SK-N-MC (cell line): ENCODE results near the gene UBTD1.

Experiments used
- DNase-seq: peaks from one replicate; pipeline ENCODE4 v3.0.0-alpha.2; 2011; ENCODE audit warnings: low read depth, low spot score
- H3K27ac ChIP-seq: fragments of 200-600 bp; sonication (generic); 2 replicates; pipeline ENCODE4 v1.5.1; 2016; ENCODE audit warnings: mixed run types
- H3K36me3 ChIP-seq: fragments of 200-600 bp; sonication (generic); 2 replicates; pipeline ENCODE4 v1.6.1; 2017; ENCODE audit warnings: antibody characterized with exemption, low read length, mixed read lengths; ENCODE audit not compliant: insufficient read depth
- H3K4me3 ChIP-seq: fragments of 200-600 bp; sonication (generic); 2 replicates; pipeline ENCODE4 v1.5.1; 2016
- H3K9ac ChIP-seq: fragments of 200-600 bp; sonication (generic); 2 replicates; pipeline ENCODE4 v1.8.0; 2017; ENCODE audit warnings: mixed run types, mixed read lengths; ENCODE audit not compliant: insufficient read length
- H3K9me3 ChIP-seq: fragments of 200-600 bp; sonication (generic); 2 replicates; pipeline ENCODE4 v1.6.1; 2017; ENCODE audit warnings: low read depth, mild to moderate bottlenecking, antibody characterized with exemption, low read length, moderate library complexity, mixed read lengths
- EZH2 ChIP-seq: fragments of 200-600 bp; sonication (generic); IDR thresholded peaks from one replicate; pipeline ENCODE4 v1.6.1; 2017; ENCODE audit warnings: antibody characterized with exemption
- FOXP2 ChIP-seq: optimal IDR thresholded peaks from 2 replicates; pipeline ENCODE3; 2011; ENCODE audit warnings: mild to moderate bottlenecking, moderate library complexity; ENCODE audit not compliant: insufficient read depth; ENCODE audit errors: extremely low read length, control extremely low read depth
- POLR2AphosphoS5 ChIP-seq: IDR thresholded peaks from 2 replicates; pipeline ENCODE4 v1.6.1; 2012; ENCODE audit warnings: mild to moderate bottlenecking, low read depth, low read length, borderline replicate concordance

UBTD1 gene

GRCh38 chr10:97543025-97543546 is 44.4 kb downstream of the UBTD1 start:
- DNase-seq: no peak
- H3K4me3 ChIP-seq: no peak overlapping the region
- TF ChIP-seq POLR2AphosphoS5 (no peak), EZH2 (no peak), FOXP2 (no peak)
- H3K9me3 ChIP-seq: no peaks in the 10 kb centered on the region
- no peak overlapping the region for H3K9ac ChIP-seq
- H3K36me3 ChIP-seq: no peaks in the 10 kb centered on the region
- H3K27ac ChIP-seq: no peak overlapping the region

- no peak for DNase-seq
- H3K27ac ChIP-seq: no peak overlapping the region
- no peaks in the 10 kb centered on the region for H3K9me3 ChIP-seq
- TF ChIP-seq FOXP2 (no peak), POLR2AphosphoS5 (no peak), EZH2 (no peak)
- H3K9ac ChIP-seq: no peak overlapping the region
- no peak overlapping the region for H3K4me3 ChIP-seq
- H3K36me3 ChIP-seq: no peaks in the 10 kb centered on the region
Measured at GRCh38 chr10:97546456-97547270, 47.9 kb downstream of the UBTD1 start.

GRCh38 chr10:97547271-97547600 is 48.5 kb downstream of the UBTD1 start:
- no peak for TF ChIP-seq EZH2
- no peak for TF ChIP-seq POLR2AphosphoS5
- TF ChIP-seq FOXP2: no peak
- no peak for DNase-seq
- no peak overlapping the region for H3K27ac ChIP-seq
- H3K4me3 ChIP-seq: no peak overlapping the region
- H3K36me3 ChIP-seq: no peaks in the 10 kb centered on the region
- H3K9ac ChIP-seq: no peak overlapping the region
- H3K9me3 ChIP-seq: no peaks in the 10 kb centered on the region

- no peaks in the 10 kb centered on the region for H3K9me3 ChIP-seq
- H3K27ac ChIP-seq: no peak overlapping the region
- no peak overlapping the region for H3K9ac ChIP-seq
- H3K36me3 ChIP-seq: no peaks in the 10 kb centered on the region
- no peak overlapping the region for H3K4me3 ChIP-seq
- TF ChIP-seq FOXP2 (no peak), POLR2AphosphoS5 (no peak), EZH2 (no peak)
- no peak for DNase-seq
Measured at GRCh38 chr10:97547962-97548361, 49.2 kb downstream of the UBTD1 start.

GRCh38 chr10:97548828-97549455 is 50.2 kb downstream of the UBTD1 start:
- H3K36me3 ChIP-seq: no peaks in the 10 kb centered on the region
- DNase-seq: no peak
- no peak overlapping the region for H3K9ac ChIP-seq
- H3K27ac ChIP-seq: no peak overlapping the region
- H3K9me3 ChIP-seq: no peaks in the 10 kb centered on the region
- H3K4me3 ChIP-seq: no peak overlapping the region
- no peak for TF ChIP-seq EZH2
- TF ChIP-seq FOXP2: no peak
- TF ChIP-seq POLR2AphosphoS5: no peak

- no peak overlapping the region for H3K27ac ChIP-seq
- no peak overlapping the region for H3K4me3 ChIP-seq
- DNase-seq: no peak
- H3K9me3 ChIP-seq: no peaks in the 10 kb centered on the region
- TF ChIP-seq FOXP2 (no peak), POLR2AphosphoS5 (no peak), EZH2 (no peak)
- H3K9ac ChIP-seq: no peak overlapping the region
- H3K36me3 ChIP-seq: no peaks in the 10 kb centered on the region
Measured at GRCh38 chr10:97549587-97550322, 51.0 kb downstream of the UBTD1 start.

GRCh38 chr10:97550336-97551149 is 51.8 kb downstream of the UBTD1 start:
- no peak for TF ChIP-seq EZH2
- no peak for TF ChIP-seq FOXP2
- no peak for TF ChIP-seq POLR2AphosphoS5
- H3K9me3 ChIP-seq: no peaks in the 10 kb centered on the region
- no peak overlapping the region for H3K9ac ChIP-seq
- H3K36me3 ChIP-seq: no peaks in the 10 kb centered on the region
- no peak overlapping the region for H3K27ac ChIP-seq
- no peak overlapping the region for H3K4me3 ChIP-seq
- no peak for DNase-seq
